ENCODE measurements around the gene PCA3. TPM values are rescaled to one million over a fixed set of nuclear protein-coding genes. Genes with fewer than 3 reads are reported as not detected.

PCA3 gene
- total RNA-seq, 1 experiment from 2014 or later, result not detected

- no peaks in the 10 kb centered on the region for H3K9me2 ChIP-seq (ENCODE audit: insufficient read depth)
- no peaks in the 10 kb centered on the region for H3F3A ChIP-seq (ENCODE audit: insufficient read depth, low read depth)
- no peak overlapping the region for H2AFZ ChIP-seq
- intact Hi-C loops (cut with micrococcal nuclease; ENCODE audit: unreplicated experiment), result no loop called here
- CTCF ChIA-PET, result interaction anchor here (0.6 kb wide), 1 partner anchor 555 kb away, joined by 3 read pairs; no protein-coding TSS in a partner anchor
- TF ChIP-seq CTCF (conservative IDR thresholded peaks at IDR 0.05), result no peak
- no peak for TF ChIP-seq EZH2 (IDR thresholded peaks at IDR 0.05; ENCODE audit: low read depth)
- POLR2A ChIA-PET (ENCODE audit: unreplicated experiment), result no interaction called here
- DNase-seq, result no peak
- H3K27ac ChIP-seq, result no peak overlapping the region
- no peaks in the 10 kb centered on the region for H3K36me3 ChIP-seq (ENCODE audit: low read depth)
- H3K4me2 ChIP-seq, result no peak overlapping the region
- H3K79me2 ChIP-seq (ENCODE audit: low read depth), result no peaks in the 10 kb centered on the region
- no peaks in the 10 kb centered on the region for H4K20me1 ChIP-seq (ENCODE audit: insufficient read depth)
- peaks cover 77% of the 10 kb centered on the region for H3K27me3 ChIP-seq (ENCODE audit: insufficient read depth, low read depth)
- H3K4me3 ChIP-seq, result no peak overlapping the region
- no peaks in the 10 kb centered on the region for H3K4me1 ChIP-seq (replicated peaks; ENCODE audit: insufficient read depth)
- no TSS peak for BruUV-seq (replicated peaks)
- H3K9me3 ChIP-seq (ENCODE audit: insufficient read depth, low read depth), result no peaks in the 10 kb centered on the region
Observed at GRCh38 chr9:76803083-76803482, 38.8 kb downstream of the PCA3 start.

DNA sequence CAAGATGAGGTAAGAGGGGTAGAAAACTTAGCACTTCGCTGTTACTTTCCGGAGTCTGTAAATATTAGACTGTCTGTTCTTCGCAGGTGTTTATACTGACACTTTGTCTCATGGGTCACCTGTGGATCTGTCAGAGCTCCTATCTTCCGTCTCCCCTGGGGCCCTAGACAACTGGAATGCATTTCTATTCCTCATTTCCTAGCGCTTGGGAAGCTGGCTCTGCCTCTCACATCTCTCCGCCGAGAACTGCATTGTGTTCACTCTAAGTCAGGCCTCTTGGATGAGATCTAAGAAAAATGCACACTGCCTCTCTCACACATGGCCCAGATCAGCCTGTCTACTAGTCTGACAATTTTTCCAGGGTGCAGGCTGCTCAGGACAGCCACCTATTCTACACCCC lies 39.5 kb downstream of the PCA3 start:
- Histone ChIP-seq H3K27me3 (ENCODE audit: insufficient read depth, low read depth) (peaks cover 70% of the 10 kb centered on the region), H3K9me2 (ENCODE audit: insufficient read depth) (no peaks in the 10 kb centered on the region), H3K27ac (no peak overlapping the region), H2AFZ (no peak overlapping the region), H3K4me2 (no peak overlapping the region), H3K36me3 (ENCODE audit: low read depth) (no peaks in the 10 kb centered on the region), H4K20me1 (ENCODE audit: insufficient read depth) (no peaks in the 10 kb centered on the region), H3F3A (ENCODE audit: insufficient read depth, low read depth) (no peaks in the 10 kb centered on the region), H3K9me3 (ENCODE audit: insufficient read depth, low read depth) (no peaks in the 10 kb centered on the region), H3K4me3 (no peak overlapping the region), H3K4me1 (replicated peaks; ENCODE audit: insufficient read depth) (no peaks in the 10 kb centered on the region), H3K79me2 (ENCODE audit: low read depth) (no peaks in the 10 kb centered on the region)
- intact Hi-C loops (cut with micrococcal nuclease; ENCODE audit: unreplicated experiment), result no loop called here
- TF ChIP-seq CTCF (conservative IDR thresholded peaks at IDR 0.05) (no peak), EZH2 (IDR thresholded peaks at IDR 0.05; ENCODE audit: low read depth) (no peak)
- CTCF ChIA-PET, result interaction anchor here (0.6 kb wide), 1 partner anchor 554 kb away, joined by 3 read pairs; no protein-coding TSS in a partner anchor
- POLR2A ChIA-PET (ENCODE audit: unreplicated experiment), result no interaction called here
- no TSS peak for BruUV-seq (replicated peaks)
- DNase-seq, result no peak

DNA sequence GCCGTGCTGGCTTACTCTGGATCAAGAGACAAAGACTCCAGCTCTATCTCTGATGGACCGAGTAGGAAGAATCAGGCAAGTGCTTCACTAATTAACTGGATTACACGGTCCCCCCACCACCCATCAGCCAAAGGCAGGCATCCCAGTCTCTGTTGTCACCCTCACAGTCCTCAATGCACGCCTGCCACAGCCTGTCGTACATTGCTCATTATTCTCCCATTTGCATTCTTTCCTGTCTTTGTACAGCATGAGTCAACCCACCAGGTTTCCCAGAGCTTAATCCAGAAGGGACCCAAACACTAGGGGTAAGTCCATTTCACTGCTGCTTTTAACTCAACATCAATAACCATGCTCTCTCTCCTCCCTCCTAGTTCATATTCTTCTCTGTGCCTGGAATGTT lies 44.4 kb downstream of the PCA3 start:
- Histone ChIP-seq H3K27me3 (ENCODE audit: insufficient read depth, low read depth) (peaks cover 53% of the 10 kb centered on the region), H3K4me2 (no peak overlapping the region), H3K27ac (no peak overlapping the region), H4K20me1 (ENCODE audit: insufficient read depth) (no peaks in the 10 kb centered on the region), H3F3A (ENCODE audit: insufficient read depth, low read depth) (no peaks in the 10 kb centered on the region), H3K4me3 (no peak overlapping the region), H3K4me1 (replicated peaks; ENCODE audit: insufficient read depth) (no peaks in the 10 kb centered on the region), H2AFZ (no peak overlapping the region), H3K9me3 (ENCODE audit: insufficient read depth, low read depth) (no peaks in the 10 kb centered on the region), H3K9me2 (ENCODE audit: insufficient read depth) (no peaks in the 10 kb centered on the region), H3K79me2 (ENCODE audit: low read depth) (no peaks in the 10 kb centered on the region), H3K36me3 (ENCODE audit: low read depth) (no peaks in the 10 kb centered on the region)
- TF ChIP-seq EZH2 (IDR thresholded peaks at IDR 0.05; ENCODE audit: low read depth) (no peak), CTCF (conservative IDR thresholded peaks at IDR 0.05) (no peak)
- no peak for DNase-seq
- intact Hi-C loops (cut with micrococcal nuclease; ENCODE audit: unreplicated experiment), result no loop called here
- POLR2A ChIA-PET (ENCODE audit: unreplicated experiment), result no interaction called here
- CTCF ChIA-PET, result no interaction called here
- BruUV-seq (replicated peaks), result no TSS peak

Data from PC-9 (cell line).